ENCODE results near the gene DCAF15. TPM values are rescaled to one million over a fixed set of nuclear protein-coding genes. Genes with fewer than 3 reads are reported as not detected.

DCAF15 gene
- total and polyA plus RNA-seq, 2 donors (not counting 3 experiments of a cell fraction or from before 2014, with no cell fraction given) = 41.9 to 42.4 TPM

DNA sequence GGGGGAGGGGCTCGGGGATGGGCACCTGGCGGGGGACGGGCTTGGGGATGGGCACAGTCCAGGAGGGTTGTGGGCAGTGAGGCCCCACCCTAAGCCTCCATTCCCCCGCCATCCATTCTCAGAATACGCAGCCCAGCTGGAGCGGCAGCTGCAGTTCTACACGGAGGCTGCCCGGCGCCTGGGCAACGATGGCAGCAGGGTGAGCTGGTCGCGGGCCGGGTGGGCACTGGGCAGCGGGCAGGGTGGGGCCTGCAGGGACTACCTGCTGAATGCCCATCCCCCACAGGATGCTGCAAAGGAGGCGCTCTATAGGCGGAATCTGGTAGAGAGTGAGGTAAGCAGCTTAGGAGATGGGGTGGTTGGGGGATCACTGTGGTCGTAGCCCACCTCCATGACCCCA lies 22.4 kb upstream of the DCAF15 start:
- Histone ChIP-seq H3K27ac (ENCODE audit: insufficient read depth, low read depth, low read length) (no peak overlapping the region), H3K9me3 (replicated peaks; ENCODE audit: control insufficient read depth, insufficient read depth, low read length) (no peaks in the 10 kb centered on the region), H3K4me3 (replicated peaks in 1 of 3; ENCODE audit: insufficient read depth in 1 of 3, low read depth in 1 of 3, low read length in 3 of 3) (no peak overlapping the region), H3K36me3 (ENCODE audit: control insufficient read depth in 2 of 2, extremely low read depth in 1 of 2, insufficient read depth in 2 of 2, low read length in 2 of 2) (peaks cover 0 to 6% of the 10 kb centered on the region in 2 experiments), H4K20me1 (replicated peaks; ENCODE audit: control insufficient read depth, extremely low read depth, insufficient read depth, low read length) (no peaks in the 10 kb centered on the region), H3K4me2 (ENCODE audit: insufficient read depth, low read length) (no peak overlapping the region), H3K27me3 (ENCODE audit: control insufficient read depth in 2 of 2, insufficient read depth in 2 of 2, low read length in 2 of 2) (no peaks in the 10 kb centered on the region), H3K4me1 (ENCODE audit: control insufficient read depth, extremely low read depth, insufficient read depth, low read length) (no peaks in the 10 kb centered on the region), H3K9ac (replicated peaks; ENCODE audit: extremely low read depth, insufficient read depth, low read length) (no peak overlapping the region), H2AFZ (ENCODE audit: low read depth, low read length) (no peak overlapping the region), H3K79me2 (ENCODE audit: control insufficient read depth, insufficient read depth, low read length) (no peaks in the 10 kb centered on the region), H3K9me1 (replicated peaks; ENCODE audit: control insufficient read depth, extremely low read depth, insufficient read depth, low read length) (no peaks in the 10 kb centered on the region)
- DNase-seq (ENCODE audit: low read depth, low spot score) = no peak
- BruUV-seq (replicated peaks) = no TSS peak
- intact Hi-C loops (cut with micrococcal nuclease) (no loop called here), dilution Hi-C loops (cut with MboI; ENCODE audit: extremely low pct_ligation_motif_present, low sequenced_read_pairs) (no loop called here)
- ChIA-PET POLR2A (no interaction called here), CTCF (no interaction called here)
- FAIRE-seq = no peak
- TF ChIP-seq, protein P1, sequence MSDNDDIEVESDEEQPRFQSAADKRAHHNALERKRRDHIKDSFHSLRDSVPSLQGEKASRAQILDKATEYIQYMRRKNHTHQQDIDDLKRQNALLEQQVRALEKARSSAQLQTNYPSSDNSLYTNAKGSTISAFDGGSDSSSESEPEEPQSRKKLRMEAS (IDR thresholded peaks at IDR 0.05; ENCODE audit: insufficient read depth, insufficient read length) = no peak
- TF ChIP-seq EZH2 (IDR thresholded peaks at IDR 0.05; ENCODE audit: borderline replicate concordance, low read depth, low read length, severe bottlenecking) (no peak), FOS (IDR thresholded peaks at IDR 0.05; ENCODE audit: borderline replicate concordance, insufficient read depth, low read length) (no peak), MYC (IDR thresholded peaks at IDR 0.05; ENCODE audit: low read depth, low read length) (no peak), POLR2A (IDR thresholded peaks at IDR 0.05; ENCODE audit: low read depth, low read length) (no peak), JUN (IDR thresholded peaks at IDR 0.05; ENCODE audit: borderline replicate concordance, insufficient read depth, insufficient read length, low read depth) (no peak), GATA2 (IDR thresholded peaks at IDR 0.05; ENCODE audit: insufficient read depth, insufficient read length, low read depth, low read length) (no peak), POLR2AphosphoS5 (IDR thresholded peaks at IDR 0.05; ENCODE audit: insufficient read depth, low read depth, low read length) (no peak)
- TF ChIP-seq, protein P2, sequence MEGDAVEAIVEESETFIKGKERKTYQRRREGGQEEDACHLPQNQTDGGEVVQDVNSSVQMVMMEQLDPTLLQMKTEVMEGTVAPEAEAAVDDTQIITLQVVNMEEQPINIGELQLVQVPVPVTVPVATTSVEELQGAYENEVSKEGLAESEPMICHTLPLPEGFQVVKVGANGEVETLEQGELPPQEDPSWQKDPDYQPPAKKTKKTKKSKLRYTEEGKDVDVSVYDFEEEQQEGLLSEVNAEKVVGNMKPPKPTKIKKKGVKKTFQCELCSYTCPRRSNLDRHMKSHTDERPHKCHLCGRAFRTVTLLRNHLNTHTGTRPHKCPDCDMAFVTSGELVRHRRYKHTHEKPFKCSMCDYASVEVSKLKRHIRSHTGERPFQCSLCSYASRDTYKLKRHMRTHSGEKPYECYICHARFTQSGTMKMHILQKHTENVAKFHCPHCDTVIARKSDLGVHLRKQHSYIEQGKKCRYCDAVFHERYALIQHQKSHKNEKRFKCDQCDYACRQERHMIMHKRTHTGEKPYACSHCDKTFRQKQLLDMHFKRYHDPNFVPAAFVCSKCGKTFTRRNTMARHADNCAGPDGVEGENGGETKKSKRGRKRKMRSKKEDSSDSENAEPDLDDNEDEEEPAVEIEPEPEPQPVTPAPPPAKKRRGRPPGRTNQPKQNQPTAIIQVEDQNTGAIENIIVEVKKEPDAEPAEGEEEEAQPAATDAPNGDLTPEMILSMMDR (IDR thresholded peaks at IDR 0.05; ENCODE audit: extremely low read depth in 1 of 2, insufficient read depth in 1 of 2, low read depth in 1 of 2, low read length in 2 of 2) = no peak
